NCI-H460 (cell line): ENCODE data around the gene METTL1. TPM values are rescaled to one million over a fixed set of nuclear protein-coding genes. Genes with fewer than 3 reads are reported as not detected.
"Not testable (repeated sequence)": the region's sequence is repeated elsewhere in the genome, so short reads cannot be mapped to it uniquely, and the experiment has no call there.

Experiments used
- DNase-seq: peaks from one replicate; pipeline ENCODE4 v3.0.0-alpha.2; 2016; ENCODE audit warnings: low read depth; ENCODE audit errors: extremely low read depth
- total RNA-seq: library from RNA; depleted of rRNA; stranded (reverse); fragments of >200 nt; shearing (Covaris generic); gene quantifications from 2 replicates; pipeline ENCODE4 v1.2.3, GENCODE V29; 2014

The METTL1 gene
- total RNA-seq, 1 experiment from 2014 or later = 23.3 TPM

GRCh38 chr12:57800965-57801364 lies 29.1 kb upstream of the METTL1 start:
- DNase-seq = no peak

- no peak for DNase-seq
Measured at GRCh38 chr12:57797933-57798332, 26.0 kb upstream of the METTL1 start.

GRCh38 chr12:57796996-57797395 lies 25.1 kb upstream of the METTL1 start:
- DNase-seq = no peak

- no peak for DNase-seq
Measured at GRCh38 chr12:57795354-57795753, 23.4 kb upstream of the METTL1 start.

- DNase-seq = no peak
Measured at GRCh38 chr12:57793920-57794319, 22.0 kb upstream of the METTL1 start.

- DNase-seq = no peak
Measured at GRCh38 chr12:57783861-57784260, 12.0 kb upstream of the METTL1 start.

- no peak for DNase-seq
Measured at GRCh38 chr12:57783466-57783801, 11.5 kb upstream of the METTL1 start.

GRCh38 chr12:57782608-57783465 lies 10.9 kb upstream of the METTL1 start, which contains the start of gene TSFM:
Gene TSFM, plus strand, starts transcription at chr12:57782787. Its CDS starts 15 bp downstream, at chr12:57782802.
- peak; percentile 94 for DNase-seq

GRCh38 chr12:57782243-57782607 lies 10.3 kb upstream of the METTL1 start:
- DNase-seq = no peak

- DNase-seq = no peak
Measured at GRCh38 chr12:57781801-57782200, 9.9 kb upstream of the METTL1 start.

GRCh38 chr12:57781244-57781643 lies 9.3 kb upstream of the METTL1 start:
- DNase-seq = no peak

- no peak for DNase-seq
Measured at GRCh38 chr12:57780284-57780897, 8.5 kb upstream of the METTL1 start.

GRCh38 chr12:57779736-57780135 lies 7.8 kb upstream of the METTL1 start:
- DNase-seq = no peak

GRCh38 chr12:57777911-57778310 lies 6.0 kb upstream of the METTL1 start:
- DNase-seq = no peak

GRCh38 chr12:57777367-57777766 lies 5.5 kb upstream of the METTL1 start:
- DNase-seq = no peak

- DNase-seq = no peak
Measured at GRCh38 chr12:57776247-57776587, 4.3 kb upstream of the METTL1 start.

GRCh38 chr12:57775563-57776246 lies 3.8 kb upstream of the METTL1 start:
- no peak for DNase-seq

GRCh38 chr12:57775044-57775443 lies 3.1 kb upstream of the METTL1 start:
- DNase-seq = no peak

- not testable (repeated sequence) for DNase-seq
Measured at GRCh38 chr12:57774634-57775033, 2.7 kb upstream of the METTL1 start.

- DNase-seq = no peak
Measured at GRCh38 chr12:57772429-57773322, 771 bp upstream of the METTL1 start, which contains the start of gene EEF1AKMT3. Gene EEF1AKMT3, plus strand, starts transcription at chr12:57772614. Its CDS starts 111 bp downstream, at chr12:57772725.
